Activated CD4-positive, alpha-beta T cell treated with anti-CD3 and anti-CD28 coated beads, Interleukin-2, amount 50 U/mL, for 24 hours (primary cell): ENCODE measurements around the gene TMEM222.

Experiments
- DNase-seq, 2 donors: peaks; one replicate each; pipeline ENCODE4 v3.0.0-alpha.2; 2020; ENCODE audit warnings: low read depth in 1 of 2, low spot score in 1 of 2

The TMEM222 gene

GRCh38 chr1:27341525-27342252, 19.7 kb downstream of the TMEM222 start, which contains the start of gene SYTL1:
Gene SYTL1, plus strand, starts transcription at chr1:27342022. Its CDS starts 3,313 bp downstream, at chr1:27345335.
- DNase-seq: no peak

GRCh38 chr1:27342391-27342777, 20.4 kb downstream of the TMEM222 start:
- no peak for DNase-seq

- peak in 1 of 2 donors; percentile 49 for DNase-seq
Measured at GRCh38 chr1:27342778-27343638, 21.0 kb downstream of the TMEM222 start.

- no peak for DNase-seq
Measured at GRCh38 chr1:27343639-27344025, 21.7 kb downstream of the TMEM222 start.

- no peak for DNase-seq
Measured at GRCh38 chr1:27345272-27345671, 23.3 kb downstream of the TMEM222 start.

GRCh38 chr1:27346357-27346756, 24.4 kb downstream of the TMEM222 start:
- no peak for DNase-seq

- no peak for DNase-seq
Measured at GRCh38 chr1:27346991-27347624, 25.1 kb downstream of the TMEM222 start.

- no peak for DNase-seq
Measured at GRCh38 chr1:27348861-27349783, 27.2 kb downstream of the TMEM222 start.

GRCh38 chr1:27349784-27350662, 28.1 kb downstream of the TMEM222 start:
- no peak for DNase-seq

GRCh38 chr1:27350663-27351540, 28.9 kb downstream of the TMEM222 start:
- DNase-seq: no peak

- no peak for DNase-seq
Measured at GRCh38 chr1:27351541-27352107, 29.7 kb downstream of the TMEM222 start.

GRCh38 chr1:27353166-27353565, 31.2 kb downstream of the TMEM222 start:
- no peak for DNase-seq

GRCh38 chr1:27353629-27354028, 31.7 kb downstream of the TMEM222 start:
- no peak for DNase-seq

- no peak for DNase-seq
Measured at GRCh38 chr1:27355683-27356082, 33.7 kb downstream of the TMEM222 start.

- DNase-seq: no peak
Measured at GRCh38 chr1:27356277-27356618, 34.3 kb downstream of the TMEM222 start.

- no peak for DNase-seq
Measured at GRCh38 chr1:27356619-27357280, 34.8 kb downstream of the TMEM222 start.

GRCh38 chr1:27357281-27358037, 35.5 kb downstream of the TMEM222 start:
- peak; percentile 74 to 76 for DNase-seq
